Measurements from ENCODE around the gene ANKRD65. TPM values are rescaled to one million over a fixed set of nuclear protein-coding genes. Genes with fewer than 3 reads are reported as not detected.

Gene ANKRD65
- total RNA-seq, 2 experiments from 2014 or later, result not detected

DNA sequence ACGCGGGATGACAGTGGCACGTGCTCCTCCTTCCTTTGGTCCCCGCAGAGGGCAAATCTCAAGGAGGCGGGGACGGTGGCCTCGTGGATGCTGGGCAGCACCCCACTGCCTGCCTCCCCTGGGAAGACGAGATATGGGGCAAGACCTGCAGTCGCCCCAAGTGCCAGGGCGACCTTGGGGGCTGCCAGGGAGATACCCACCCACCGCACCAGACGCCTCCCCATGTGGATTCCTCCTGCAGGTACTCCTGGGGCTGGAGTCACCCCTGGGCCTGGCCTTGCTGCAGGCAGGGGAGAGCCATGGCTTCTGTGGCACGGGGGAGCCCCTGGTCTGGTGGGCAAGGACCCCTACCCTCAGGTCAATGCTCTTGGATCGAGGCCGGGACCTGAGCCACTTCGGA, 40.2 kb downstream of the ANKRD65 start:
- Mint-ChIP-seq H3K9me3 (no peaks in the 10 kb centered on the region), H3K4me1 (peaks cover 2% of the 10 kb centered on the region), H3K36me3 (no peaks in the 10 kb centered on the region), H3K27ac (no peak overlapping the region), H3K27me3 (no peaks in the 10 kb centered on the region), H3K4me3 (no peak overlapping the region)
- no peak for DNase-seq
- POLR2A ChIA-PET, result interaction anchor here (1.3 kb wide), 1 partner anchor 18 kb away, joined by 4 read pairs; the partner anchor contains the start of gene CCNL2
- ATAC-seq (ENCODE audit: low read depth), result no peak

DNA sequence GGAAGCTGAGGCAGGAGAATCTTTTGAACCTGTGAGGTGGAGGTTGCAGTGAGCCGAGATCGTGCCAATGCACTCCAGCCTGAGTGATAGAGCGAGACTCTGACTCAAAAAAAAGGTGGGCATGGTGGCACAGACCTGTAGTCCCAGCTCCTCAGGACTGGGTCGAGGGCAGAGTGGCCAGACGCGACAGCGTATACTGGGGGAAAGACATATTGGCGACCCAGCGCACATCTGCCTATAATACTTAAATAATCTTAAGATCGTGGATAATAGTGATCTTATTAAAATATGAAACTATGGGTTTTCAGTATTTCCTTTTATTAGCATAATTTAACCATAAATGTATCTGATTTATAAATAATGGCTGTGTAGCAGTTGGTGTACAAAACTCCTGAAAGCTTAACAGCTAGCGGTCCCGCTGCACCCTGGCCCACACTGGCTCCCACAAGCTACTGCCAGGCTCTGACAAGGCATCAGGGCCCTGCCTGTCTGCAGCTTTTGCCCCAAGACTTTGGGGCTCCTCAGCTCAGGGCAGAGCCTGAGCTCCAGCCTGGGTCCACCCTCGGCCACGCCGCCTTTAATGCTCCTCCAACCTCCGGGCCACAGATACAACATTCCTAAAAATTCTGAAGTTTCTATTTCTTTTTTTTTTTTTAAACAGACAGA, 43.4 kb downstream of the ANKRD65 start:
- Mint-ChIP-seq H3K9me3 (no peaks in the 10 kb centered on the region), H3K4me3 (no peak overlapping the region), H3K4me1 (peaks cover 7% of the 10 kb centered on the region), H3K36me3 (no peaks in the 10 kb centered on the region), H3K27ac (no peak overlapping the region), H3K27me3 (no peaks in the 10 kb centered on the region)
- ATAC-seq (ENCODE audit: low read depth), result no peak
- POLR2A ChIA-PET, result interaction anchor here (0.7 to 1.3 kb wide), 2 partner anchors 22 to 122 kb away, joined by 3 to 8 read pairs; partner anchors contain the start of gene CCNL2
- DNase-seq, result no peak

DNA sequence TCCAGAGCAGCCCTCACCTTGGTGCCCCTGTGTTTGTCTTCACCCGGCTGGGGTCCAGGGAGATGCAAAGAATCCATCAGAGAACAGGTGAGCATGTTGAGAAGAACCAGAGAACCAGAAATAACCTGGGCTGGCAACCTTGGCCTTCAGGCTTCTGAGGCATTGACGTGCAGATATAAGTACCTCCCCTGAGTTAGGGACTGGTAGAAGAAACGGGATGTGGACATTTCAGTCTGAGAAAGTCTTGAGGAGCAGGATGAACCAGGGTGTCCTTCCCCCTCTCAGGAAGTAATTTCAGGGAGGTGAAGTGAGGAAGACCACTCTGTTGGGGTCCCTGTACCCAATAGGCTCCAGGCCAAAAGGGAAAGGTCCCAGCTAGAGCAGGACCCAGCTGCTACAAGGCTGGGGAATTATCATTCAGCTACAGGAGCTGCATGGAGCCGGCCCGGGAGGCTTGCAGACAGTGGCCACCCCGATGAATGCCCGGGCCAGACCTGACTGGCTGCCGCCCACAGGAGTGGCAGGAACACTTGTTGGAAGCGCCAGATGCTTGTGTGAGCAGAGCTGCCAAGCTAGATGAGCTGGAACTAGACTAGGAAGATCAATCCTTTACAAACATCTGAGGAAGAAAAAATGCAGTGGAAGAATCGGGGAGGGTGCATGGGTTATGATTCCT, 44.4 kb downstream of the ANKRD65 start:
- H3K27ac Mint-ChIP-seq, result peak overlapping the region; percentile 95
- POLR2A ChIA-PET, result interaction anchor here (0.7 to 4.0 kb wide), 4 partner anchors 23 to 123 kb away, joined by 3 to 45 read pairs (median 20); partner anchors contain the start of genes CCNL2 and MRPL20
- H3K9me3 Mint-ChIP-seq, result no peaks in the 10 kb centered on the region
- no peak overlapping the region for H3K4me3 Mint-ChIP-seq
- ATAC-seq (ENCODE audit: low read depth) (no peak), DNase-seq (no peak)
- H3K27me3 Mint-ChIP-seq, result no peaks in the 10 kb centered on the region
- H3K4me1 Mint-ChIP-seq, result peaks cover 9% of the 10 kb centered on the region
- no peaks in the 10 kb centered on the region for H3K36me3 Mint-ChIP-seq

DNA sequence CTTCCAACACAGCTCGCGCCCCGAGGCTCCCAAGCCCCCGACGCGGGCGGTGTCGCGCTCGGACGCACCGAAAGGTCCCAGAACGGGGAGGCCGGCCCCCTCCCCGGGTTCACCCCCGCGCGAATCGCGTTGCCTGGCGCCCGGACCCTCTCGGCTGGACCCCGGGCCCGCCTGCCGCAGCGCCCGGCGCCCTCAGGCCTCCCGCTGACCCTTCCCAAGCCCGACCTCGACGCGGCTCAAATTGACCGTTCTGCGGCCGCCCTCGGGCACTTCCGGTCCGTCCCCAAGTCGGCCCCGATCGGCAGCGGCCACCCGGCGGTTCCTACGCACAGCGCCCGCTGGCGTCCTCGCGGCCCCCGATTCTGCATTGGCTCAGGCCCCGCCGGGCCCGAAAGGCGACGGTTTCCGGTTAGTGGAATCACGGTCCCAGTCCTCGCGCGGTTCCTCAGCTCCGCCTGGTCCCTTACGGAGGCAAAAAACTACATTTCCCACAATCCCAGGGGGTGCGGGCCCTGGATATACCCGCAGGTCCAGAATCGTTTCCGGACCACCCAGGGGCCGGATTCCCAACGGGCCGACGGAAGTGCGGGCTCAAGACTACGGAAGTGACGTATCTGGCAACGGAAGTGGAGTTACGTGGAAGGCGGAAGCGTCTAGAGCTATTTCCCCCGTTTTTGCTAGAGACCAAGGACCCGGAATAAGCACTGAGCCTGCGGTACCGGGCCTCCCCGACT, 46.0 kb downstream of the ANKRD65 start, which contains the start of gene AURKAIP1:
Gene AURKAIP1 (minus strand): TSS at position 279 of the 734 bp plus-strand sequence. CDS start 451 bp downstream, outside the sequence.
- no peaks in the 10 kb centered on the region for H3K27me3 Mint-ChIP-seq
- peak; percentile 89 for DNase-seq
- ATAC-seq (ENCODE audit: low read depth), result peak; percentile 87
- H3K4me1 Mint-ChIP-seq, result peaks cover 13% of the 10 kb centered on the region
- H3K27ac Mint-ChIP-seq, result peak within 1 kb of the TSS; percentile 95
- POLR2A ChIA-PET, result interaction anchor here (0.5 to 4.0 kb wide), 19 partner anchors 16 to 363 kb away, joined by 3 to 45 read pairs (median 3); partner anchors contain the start of genes ANKRD65, CCNL2, MIB2 and MRPL20
- H3K36me3 Mint-ChIP-seq, result no peaks in the 10 kb centered on the region
- H3K4me3 Mint-ChIP-seq, result peak within 1 kb of the TSS; percentile 91
- no peaks in the 10 kb centered on the region for H3K9me3 Mint-ChIP-seq

DNA sequence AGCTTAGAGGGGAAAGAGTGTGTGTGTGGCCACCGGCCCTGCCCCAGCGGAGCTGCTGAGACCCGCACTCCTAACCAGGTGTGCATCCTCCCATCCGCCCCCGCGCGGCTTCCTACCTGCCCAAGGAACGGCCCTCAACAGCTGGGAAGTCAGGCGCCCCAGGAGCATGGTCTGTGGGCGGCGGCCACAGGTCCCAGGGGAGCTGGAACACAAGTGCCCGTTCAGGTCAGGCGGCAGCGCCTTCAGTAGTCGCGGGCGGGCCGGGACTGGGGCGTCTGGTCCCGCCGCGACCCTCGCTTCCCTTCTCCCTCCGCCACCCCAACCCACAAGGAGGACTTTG, 46.5 kb downstream of the ANKRD65 start:
- H3K4me3 Mint-ChIP-seq, result peak overlapping the region; percentile 80
- peaks cover 13% of the 10 kb centered on the region for H3K4me1 Mint-ChIP-seq
- POLR2A ChIA-PET, result interaction anchor here (0.5 to 4.0 kb wide), 14 partner anchors 15 to 362 kb away, joined by 3 to 45 read pairs (median 4); partner anchors contain the start of genes CCNL2, MIB2 and MRPL20
- H3K9me3 Mint-ChIP-seq, result no peaks in the 10 kb centered on the region
- no peaks in the 10 kb centered on the region for H3K36me3 Mint-ChIP-seq
- H3K27ac Mint-ChIP-seq, result peak overlapping the region; percentile 95
- DNase-seq (no peak), ATAC-seq (ENCODE audit: low read depth) (no peak)
- no peaks in the 10 kb centered on the region for H3K27me3 Mint-ChIP-seq

DNA sequence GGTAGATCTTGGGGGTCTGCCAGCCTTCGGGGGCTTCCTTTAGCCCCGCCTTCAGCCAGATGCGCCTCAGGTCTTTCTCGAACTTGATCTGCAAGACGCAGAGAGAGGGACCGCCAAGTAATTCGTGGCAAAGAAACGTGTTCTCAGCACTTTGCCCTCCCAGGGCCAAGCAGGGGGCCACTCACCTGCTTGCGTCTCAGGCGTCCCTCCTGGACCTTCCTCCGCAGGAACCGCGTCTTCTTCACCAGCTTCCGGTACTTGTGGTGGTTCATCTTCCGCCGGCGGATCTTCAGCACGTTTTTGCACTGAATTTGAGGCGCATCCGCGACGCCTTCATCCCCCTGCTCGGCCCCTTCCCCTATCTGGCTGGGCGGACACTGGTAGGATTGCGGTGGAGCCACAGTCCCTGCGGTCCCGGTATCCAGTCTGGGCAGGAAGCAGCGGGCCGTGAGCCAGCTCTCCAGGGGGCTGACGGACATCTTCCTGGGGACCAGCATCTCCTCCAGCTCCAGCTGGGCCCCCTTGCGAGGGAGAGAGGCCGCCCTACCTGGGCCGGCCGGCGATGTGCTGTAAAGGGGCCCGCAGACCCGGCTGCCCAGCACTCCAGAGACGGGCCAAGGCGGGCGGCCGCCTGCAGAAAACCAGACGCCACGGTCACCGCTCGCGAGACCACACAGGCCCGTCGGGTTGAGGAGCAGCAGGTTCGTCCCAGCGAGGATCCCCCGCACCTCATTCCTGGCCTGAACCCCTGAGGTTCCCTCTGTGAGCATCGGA, 47.1 kb downstream of the ANKRD65 start:
- no peaks in the 10 kb centered on the region for H3K9me3 Mint-ChIP-seq
- peaks cover 13% of the 10 kb centered on the region for H3K4me1 Mint-ChIP-seq
- ATAC-seq (ENCODE audit: low read depth) (no peak), DNase-seq (no peak)
- H3K27ac Mint-ChIP-seq, result peak overlapping the region; percentile 95
- H3K36me3 Mint-ChIP-seq, result no peaks in the 10 kb centered on the region
- POLR2A ChIA-PET, result interaction anchor here (0.5 to 4.0 kb wide), 6 partner anchors 15 to 335 kb away, joined by 3 to 45 read pairs (median 4); partner anchors contain the start of genes CCNL2 and MRPL20
- peak overlapping the region; percentile 80 for H3K4me3 Mint-ChIP-seq
- H3K27me3 Mint-ChIP-seq, result no peaks in the 10 kb centered on the region

DNA sequence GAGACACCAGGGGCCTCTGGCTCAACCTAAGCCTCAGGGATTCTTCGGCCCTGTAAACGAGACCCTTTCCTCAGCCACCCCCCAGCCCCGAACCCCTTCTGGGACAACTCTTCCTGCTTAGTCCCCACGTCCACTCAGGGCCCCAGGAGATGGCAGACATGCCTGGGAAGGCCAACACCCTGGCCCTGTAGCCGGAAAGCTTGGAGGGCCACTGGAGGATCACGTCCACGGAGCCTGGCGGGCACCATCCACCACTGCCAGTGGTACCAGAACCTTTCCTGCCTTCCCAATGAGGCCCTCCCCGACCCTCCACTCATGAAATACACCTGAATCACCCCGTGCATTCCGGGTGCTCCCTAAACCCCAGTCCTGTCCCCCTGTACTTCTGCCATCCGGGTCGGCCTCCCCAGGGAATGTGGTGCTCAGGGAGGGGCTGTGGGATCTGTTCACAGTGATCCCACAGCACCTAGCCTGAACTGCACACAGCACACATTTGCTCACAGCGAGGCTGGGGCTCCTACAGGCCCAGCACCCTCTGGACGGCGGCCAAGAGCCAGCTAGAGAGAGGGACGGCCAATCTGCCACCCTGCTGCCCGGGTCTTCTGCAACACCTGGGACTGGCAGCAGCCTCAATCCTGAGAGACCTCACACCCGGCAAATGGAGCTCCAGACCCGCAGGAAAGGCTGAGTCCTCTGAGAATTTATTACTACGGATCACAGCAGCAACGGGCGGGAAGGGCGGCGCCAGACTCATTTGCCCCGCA, 47.8 kb downstream of the ANKRD65 start:
- Mint-ChIP-seq H3K4me3 (peak overlapping the region; percentile 80), H3K27ac (no peak overlapping the region), H3K4me1 (peaks cover 13% of the 10 kb centered on the region), H3K36me3 (no peaks in the 10 kb centered on the region), H3K27me3 (no peaks in the 10 kb centered on the region), H3K9me3 (no peaks in the 10 kb centered on the region)
- POLR2A ChIA-PET, result interaction anchor here (2.0 to 4.0 kb wide), 2 partner anchors 26 to 33 kb away, joined by 9 to 32 read pairs; partner anchors contain the start of genes CCNL2 and MRPL20
- DNase-seq (no peak), ATAC-seq (ENCODE audit: low read depth) (no peak)

DNA sequence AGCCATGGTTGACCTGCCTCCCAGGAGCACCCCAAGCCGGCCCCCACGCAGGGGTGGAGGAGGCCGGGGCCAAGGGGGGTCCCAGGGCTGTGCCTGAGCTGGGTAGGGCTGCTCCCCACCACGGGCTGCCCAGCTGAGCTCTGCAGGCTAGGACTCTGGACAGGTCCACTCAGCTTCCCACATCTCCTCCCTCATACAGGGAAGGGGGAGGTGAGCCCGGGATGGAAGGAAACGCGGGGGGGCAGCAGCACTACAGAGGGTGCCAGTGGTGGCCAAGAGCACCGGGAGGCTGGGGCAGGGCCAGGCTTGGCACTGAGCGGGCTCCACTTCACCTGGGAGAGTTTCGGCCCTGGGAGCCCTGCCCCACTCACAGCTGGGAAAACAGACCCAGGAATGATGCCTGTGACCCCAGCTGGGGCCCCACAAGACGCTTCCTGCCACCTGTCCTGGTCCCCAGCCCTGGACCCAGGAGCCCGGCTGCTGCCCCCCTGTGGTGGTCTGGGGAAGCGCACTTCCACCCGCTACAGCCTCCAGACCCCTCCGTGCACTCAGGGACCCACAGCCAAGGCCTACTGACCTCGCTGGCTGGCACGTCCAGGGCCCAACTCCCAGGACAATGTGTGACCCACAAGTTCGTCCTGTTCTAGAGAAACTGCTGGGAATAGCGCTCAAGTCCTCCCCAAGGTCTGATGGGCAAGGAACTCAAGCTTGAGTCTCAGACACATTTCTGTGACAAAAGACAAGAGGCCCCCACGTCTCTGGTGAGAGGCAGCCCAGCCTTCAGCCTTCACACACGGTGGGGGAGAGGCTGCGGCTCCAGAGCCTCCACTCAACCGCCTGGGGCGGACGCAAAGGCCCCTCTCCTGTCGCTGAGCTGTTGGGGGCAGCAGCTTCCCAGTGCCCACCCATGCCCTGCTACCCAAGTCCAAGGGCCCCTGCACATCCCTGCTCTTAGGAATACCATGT, 49.0 kb downstream of the ANKRD65 start:
- H3K36me3 Mint-ChIP-seq, result no peaks in the 10 kb centered on the region
- H3K4me1 Mint-ChIP-seq, result peaks cover 13% of the 10 kb centered on the region
- POLR2A ChIA-PET, result interaction anchor here (0.6 to 4.0 kb wide), 10 partner anchors 14 to 186 kb away, joined by 3 to 32 read pairs (median 5); partner anchors contain the start of genes CCNL2, MRPL20, MXRA8 and UBE2J2
- peak; percentile 88 for DNase-seq
- H3K9me3 Mint-ChIP-seq, result no peaks in the 10 kb centered on the region
- ATAC-seq (ENCODE audit: low read depth), result peak; percentile 33
- peak overlapping the region; percentile 42 for H3K4me3 Mint-ChIP-seq
- peak overlapping the region; percentile 80 for H3K27ac Mint-ChIP-seq
- no peaks in the 10 kb centered on the region for H3K27me3 Mint-ChIP-seq

DNA sequence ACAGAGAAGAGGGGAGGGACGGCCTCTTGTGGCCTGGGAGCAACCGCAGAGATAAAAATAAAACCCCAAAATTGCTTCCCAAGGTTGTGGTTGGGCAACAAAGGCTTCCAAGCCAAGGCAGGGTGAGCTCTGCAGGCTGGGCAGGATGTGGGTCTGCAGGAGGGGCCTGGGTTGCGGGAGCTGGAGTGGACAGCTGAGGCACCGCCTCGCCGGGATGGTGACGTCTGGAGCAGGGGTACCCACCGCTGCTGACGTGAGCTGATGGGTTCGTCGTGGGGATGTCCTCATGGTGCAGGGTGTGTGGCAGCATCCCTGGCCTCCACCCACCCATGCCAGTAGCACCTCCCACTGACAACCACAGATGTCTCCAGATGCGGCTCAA, 49.7 kb downstream of the ANKRD65 start:
- POLR2A ChIA-PET, result interaction anchor here (0.6 to 3.3 kb wide), 9 partner anchors 13 to 185 kb away, joined by 3 to 11 read pairs (median 4); partner anchors contain the start of genes CCNL2, MRPL20, MXRA8 and UBE2J2
- H3K27me3 Mint-ChIP-seq, result no peaks in the 10 kb centered on the region
- no peaks in the 10 kb centered on the region for H3K9me3 Mint-ChIP-seq
- H3K27ac Mint-ChIP-seq, result peak overlapping the region; percentile 51
- H3K36me3 Mint-ChIP-seq, result no peaks in the 10 kb centered on the region
- H3K4me3 Mint-ChIP-seq, result peak overlapping the region; percentile 49
- DNase-seq (peak; percentile 78), ATAC-seq (ENCODE audit: low read depth) (peak; percentile 38)
- H3K4me1 Mint-ChIP-seq, result peaks cover 12% of the 10 kb centered on the region

DNA sequence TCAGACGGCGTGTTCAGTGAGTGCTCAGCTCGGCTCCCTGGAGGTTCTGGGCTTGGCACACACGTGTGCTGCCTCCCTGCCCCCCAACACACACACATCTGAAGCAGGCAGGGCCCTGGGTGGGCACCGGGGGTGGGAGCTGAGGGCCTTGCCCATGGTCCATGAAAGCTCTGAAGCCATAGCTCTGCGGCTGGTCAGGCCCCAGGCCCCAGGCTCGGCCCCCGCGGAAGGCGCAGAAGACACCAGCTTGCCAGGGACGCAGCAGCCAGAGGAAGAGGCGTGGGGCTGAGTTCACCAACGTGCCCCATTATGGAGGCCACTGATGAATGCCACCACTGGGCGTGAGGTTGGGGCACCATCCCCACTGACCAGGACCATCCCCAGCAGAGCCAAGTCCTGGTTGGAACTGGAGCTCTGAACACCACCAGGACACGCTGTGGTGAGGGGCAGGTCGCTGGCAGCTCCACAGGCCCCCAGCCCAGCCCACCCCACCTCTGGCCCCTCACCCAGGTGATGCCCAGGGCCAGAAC, 50.2 kb downstream of the ANKRD65 start:
- H3K4me3 Mint-ChIP-seq, result peak overlapping the region; percentile 49

More for the DNA sequence above, 50.2 kb downstream of the ANKRD65 start:
- Mint-ChIP-seq H3K36me3 (no peaks in the 10 kb centered on the region), H3K4me1 (peaks cover 12% of the 10 kb centered on the region), H3K27me3 (no peaks in the 10 kb centered on the region), H3K9me3 (no peaks in the 10 kb centered on the region), H3K27ac (no peak overlapping the region)
- ATAC-seq (ENCODE audit: low read depth) (no peak), DNase-seq (no peak)
- POLR2A ChIA-PET, result interaction anchor here (1.0 to 3.3 kb wide), 7 partner anchors 12 to 97 kb away, joined by 3 to 11 read pairs (median 6); partner anchors contain the start of genes CCNL2, MRPL20, MXRA8 and UBE2J2
